HS-5 (cell line): Measurements from ENCODE around the gene TP53I11.

Experiments used
- DNase-seq: peaks from one replicate; pipeline ENCODE4 v3.0.0-alpha.2; 2012; ENCODE audit warnings: low read depth

Gene TP53I11, protein sequence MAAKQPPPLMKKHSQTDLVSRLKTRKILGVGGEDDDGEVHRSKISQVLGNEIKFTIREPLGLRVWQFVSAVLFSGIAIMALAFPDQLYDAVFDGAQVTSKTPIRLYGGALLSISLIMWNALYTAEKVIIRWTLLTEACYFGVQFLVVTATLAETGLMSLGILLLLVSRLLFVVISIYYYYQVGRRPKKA

DNA sequence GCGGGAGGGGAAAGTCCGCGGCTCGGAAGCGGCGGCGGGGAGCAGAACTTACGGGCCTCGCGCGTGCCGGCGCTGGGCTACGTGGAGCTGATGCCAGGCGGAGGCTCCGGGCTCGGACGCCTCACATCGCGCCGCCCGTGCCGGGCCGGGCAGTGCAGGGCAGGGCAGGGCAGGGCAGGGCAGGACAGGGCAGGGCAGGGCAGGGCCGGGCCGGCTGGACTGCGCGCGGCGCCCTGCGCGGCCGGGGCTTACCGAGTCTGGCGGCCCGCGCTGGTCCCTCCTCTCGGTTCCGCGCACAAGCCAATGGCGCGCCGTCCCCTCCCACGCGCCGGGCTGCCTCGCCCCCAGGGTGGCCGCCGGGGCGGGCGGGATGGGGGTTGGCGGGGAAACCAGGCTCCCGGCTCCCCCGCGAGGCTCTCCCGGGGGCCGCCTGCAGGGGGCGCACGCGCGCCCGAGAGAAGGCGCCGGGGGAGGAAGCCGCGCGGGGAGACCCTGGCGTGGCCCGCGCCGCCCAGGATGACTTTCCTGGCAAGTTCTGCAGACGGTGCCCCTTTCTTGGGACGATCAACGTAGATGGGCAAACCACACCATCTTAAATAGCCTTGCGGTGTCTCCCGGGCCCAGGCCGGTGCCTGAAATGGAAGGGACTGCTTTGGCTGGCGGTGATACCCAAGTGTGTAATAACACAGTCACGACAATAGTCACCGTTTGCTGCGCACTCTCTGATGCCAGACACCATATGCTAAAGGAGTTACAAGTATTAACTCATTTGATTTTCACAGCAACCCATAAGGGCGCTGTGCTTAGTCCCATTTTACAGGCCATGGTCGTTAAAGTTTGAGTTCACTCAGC lies at the start of gene TP53I11:
Gene TP53I11, minus strand, starts transcription at position 259 of the 852 bp plus-strand sequence. CDS start 12,548 bp downstream, outside the sequence.
- DNase-seq: no peak

DNA sequence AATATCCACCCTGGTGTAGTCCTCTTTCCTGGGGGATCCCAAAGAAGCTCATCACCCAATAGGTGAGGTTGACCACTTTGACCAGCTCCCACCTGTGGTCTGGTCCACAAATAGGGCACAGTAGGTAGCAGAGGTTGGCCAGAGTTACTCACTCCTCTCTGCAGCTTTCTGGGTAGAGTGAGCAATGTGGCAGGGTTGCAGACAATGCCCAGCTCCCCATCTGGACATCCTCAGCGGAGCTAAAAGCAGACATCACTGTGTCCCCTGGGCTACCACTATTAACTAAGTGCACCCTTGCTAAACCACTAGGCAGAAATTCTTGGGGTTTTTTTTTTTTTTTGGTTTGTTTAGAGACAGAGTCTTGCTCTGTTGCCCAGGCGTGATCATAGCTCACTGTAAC lies 48.4 kb upstream of the TP53I11 start:
- no peak for DNase-seq

DNA sequence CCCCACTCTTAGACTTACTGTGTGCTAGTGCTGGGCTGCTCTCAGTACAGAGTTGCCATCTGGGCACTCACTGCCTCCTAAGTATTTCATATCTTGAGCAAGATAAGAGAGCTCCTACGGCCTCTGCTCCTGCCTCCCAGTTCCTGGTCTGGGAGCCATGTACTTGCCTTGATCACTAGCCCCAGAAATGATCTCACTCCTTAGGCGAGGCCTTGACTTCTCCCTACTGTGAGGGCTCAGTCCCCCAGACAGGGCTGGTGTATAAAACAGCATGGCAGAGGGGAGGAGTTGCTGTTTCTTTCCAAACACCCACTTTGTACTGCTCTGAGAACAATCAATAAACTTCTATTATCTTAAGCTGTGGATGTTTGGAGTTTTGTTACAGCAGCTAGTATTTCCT lies 47.4 kb upstream of the TP53I11 start:
- DNase-seq: no peak

DNA sequence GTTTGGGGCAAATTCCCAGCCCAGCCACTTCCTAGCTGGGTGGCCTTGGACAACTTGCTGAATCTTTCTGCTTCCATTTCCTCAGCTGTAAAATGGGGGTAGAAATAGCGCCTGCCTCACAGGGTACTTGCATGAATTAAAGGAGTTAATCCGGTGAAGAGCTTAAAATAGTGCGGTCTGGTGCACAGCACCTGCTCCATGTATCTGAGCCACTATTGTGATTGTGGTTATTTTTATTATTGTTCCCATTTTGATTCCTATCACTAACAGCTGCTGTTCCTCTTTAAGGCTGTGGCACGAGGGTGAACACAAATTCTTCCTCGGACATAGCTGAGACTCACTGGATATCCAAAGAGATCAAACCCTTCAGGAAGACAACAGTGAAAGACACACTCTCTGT lies 46.9 kb upstream of the TP53I11 start:
- no peak for DNase-seq

DNA sequence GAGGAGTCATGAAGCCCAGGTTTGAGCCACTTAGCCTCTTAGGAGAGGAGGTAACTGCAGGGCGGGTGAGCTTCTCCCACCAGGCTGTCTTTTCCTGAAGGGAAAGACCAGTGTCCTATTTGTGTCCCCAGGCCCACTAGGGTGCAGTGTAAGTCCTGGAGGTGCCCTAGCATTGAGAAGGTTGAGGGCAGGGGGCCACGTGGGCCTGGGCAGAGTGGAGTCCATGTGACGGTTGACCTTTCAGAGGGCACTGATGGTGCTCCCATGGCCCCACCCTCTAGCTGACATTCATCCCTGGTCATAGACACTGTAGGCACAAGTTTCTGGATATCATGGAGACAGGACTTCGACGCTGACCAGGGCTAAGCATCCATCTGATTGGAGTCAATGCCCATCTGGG lies 44.1 kb upstream of the TP53I11 start:
- no peak for DNase-seq

DNA sequence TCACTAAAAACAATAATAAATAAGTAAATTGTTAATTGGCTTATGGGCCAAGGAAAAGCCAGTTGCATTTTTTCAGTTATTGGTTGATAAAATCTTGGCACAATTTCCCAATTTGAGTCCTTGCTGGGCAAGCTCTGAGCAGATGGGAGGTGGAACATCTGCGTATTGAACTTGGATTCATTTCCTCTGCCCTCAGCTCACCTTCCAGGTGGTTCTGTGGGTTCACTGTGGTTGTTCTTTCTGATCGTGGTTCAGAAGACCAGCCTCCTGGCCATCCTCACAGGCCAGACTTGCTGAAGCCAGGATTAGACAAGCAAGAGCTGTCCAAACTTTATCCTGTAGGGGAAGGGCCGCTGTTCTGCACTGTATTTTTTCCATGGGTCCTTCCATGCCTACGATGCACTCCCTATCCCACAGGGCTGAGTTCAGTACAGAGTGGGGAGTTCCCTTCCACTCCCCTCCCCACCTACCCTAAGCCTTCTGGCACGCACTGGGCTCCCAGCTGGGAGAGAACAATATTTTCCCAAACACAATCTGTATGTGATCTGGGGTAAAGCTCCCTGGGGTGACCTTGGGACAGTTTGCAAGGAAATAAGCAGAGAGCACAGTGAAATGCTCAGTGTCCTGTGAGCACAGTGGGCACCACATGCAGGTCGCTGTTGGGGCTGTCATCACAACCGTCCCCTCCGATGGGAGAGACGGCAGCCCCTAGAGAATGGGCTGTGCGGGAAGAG lies 43.5 kb upstream of the TP53I11 start:
- DNase-seq: no peak

DNA sequence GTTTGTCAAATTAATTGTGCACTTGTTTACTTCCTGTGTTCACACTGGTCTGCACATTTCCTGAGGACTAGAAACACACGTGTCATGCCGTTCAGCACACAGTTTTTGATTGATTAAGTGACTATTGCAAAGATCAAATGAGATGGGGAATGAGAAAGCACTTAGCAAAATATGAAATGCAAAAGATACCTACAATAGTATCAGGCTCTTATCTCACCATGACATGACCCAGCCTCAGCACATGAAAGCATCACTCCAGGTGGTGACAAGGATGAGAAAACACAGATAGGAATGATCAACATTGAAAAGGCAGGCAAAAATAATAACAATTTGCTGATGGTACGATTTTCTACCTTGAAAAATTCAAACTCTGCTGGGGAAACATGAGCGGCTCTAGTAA lies 42.1 kb upstream of the TP53I11 start:
- DNase-seq: no peak

DNA sequence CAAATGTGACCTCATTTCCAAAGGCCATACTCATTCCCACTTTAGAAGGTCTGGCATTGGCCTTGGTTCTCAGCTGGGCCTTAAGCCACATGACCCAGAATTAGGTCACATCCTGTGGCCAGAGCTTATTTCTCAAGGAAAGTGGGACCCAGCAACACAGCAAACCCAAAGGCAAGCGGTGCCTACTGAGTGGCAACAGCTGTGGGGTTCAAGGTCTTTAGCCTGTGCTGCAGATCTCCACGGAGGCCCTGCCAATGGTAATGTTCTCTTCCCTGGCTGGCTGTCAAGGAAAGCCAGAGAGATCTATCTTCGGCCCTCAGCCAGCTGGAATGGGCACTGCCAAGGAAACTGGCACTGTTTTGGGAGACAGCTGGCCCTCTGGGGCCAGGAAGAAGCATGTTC lies 41.5 kb upstream of the TP53I11 start:
- no peak for DNase-seq

DNA sequence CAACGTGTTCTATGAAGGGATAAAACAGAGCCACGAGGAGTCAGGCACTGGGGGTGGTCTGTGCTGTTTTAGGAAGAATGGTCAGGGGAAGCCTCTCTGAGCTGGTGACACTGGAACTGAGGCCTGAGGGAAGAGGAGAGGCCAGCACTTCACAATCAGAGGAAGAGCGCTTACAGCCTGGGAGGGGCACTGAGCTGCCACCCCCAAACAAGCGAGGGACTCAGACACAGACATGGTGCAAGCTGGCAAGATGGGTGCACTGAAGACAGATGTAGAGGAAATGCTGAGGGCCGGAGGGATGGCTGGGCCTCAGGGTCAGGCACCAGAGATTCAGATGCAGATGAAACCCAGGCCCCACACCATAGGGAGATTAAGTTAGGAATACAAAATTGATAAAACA lies 40.0 kb upstream of the TP53I11 start:
- DNase-seq: no peak

DNA sequence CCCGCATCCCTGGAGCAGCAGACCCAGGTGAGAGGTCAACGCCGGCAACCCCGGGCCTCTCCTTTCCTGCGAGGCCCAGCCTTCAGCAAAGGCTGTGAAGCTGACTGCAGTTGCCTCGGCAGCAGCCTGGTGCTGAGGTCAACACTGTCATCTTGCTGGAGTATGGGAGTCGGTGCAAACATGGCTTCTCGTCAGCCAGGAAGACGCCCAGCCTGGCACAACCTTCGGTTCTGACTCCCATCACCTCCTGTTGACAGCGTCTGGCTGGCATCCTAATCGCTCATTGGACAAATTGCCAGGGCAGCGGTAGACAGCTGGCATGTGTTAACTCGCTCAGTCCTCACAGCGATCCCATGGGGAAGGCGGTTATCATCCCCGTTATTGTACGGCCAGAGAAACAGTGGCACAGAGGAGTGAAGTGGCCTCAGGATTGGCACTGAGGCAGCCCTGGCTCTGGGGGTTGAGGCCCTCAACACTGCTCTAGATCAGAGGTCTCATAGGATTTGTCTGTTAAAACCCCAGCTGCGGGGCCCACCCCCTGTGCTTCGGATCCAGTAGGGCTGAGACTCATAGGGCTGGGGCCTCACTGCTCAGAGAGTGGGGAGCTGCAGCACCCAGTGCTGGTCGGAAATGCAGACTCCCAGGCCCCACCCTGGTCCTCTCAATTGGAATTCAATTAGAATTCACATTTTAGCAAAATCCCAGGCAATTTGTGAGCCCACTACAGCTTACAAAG lies 39.3 kb upstream of the TP53I11 start:
- DNase-seq: no peak

DNA sequence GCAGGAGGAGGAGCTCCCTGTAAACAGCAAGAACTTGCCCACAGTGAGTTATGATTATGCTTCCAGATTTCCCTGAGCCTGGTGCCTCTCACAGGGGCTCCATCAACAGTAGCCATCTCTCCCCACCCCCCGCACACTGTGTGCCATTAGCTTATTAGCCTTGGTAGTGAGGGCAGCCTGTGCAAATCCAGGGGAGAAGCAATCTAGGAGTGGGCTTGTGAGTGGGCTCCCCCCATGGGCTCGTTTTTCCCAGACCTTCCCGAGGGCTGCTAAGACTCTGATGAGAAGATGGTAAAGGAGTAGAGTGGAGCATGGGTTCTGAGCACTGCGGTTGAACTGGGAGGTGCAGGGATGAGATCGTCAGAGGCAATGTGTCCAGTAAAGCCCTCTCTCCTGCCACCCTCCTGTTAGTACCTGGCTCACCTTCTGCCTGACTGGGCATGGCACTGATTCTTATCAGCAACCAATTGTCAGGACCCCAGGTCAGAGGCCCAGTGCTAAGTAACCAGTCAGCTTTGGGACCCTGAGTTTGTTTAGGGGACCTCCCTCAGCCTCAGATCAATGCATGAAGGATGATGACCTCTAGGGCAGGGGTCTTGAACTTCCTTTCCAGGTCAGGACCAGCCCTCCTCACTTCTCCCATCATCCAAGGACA lies 38.4 kb upstream of the TP53I11 start:
- no peak for DNase-seq

DNA sequence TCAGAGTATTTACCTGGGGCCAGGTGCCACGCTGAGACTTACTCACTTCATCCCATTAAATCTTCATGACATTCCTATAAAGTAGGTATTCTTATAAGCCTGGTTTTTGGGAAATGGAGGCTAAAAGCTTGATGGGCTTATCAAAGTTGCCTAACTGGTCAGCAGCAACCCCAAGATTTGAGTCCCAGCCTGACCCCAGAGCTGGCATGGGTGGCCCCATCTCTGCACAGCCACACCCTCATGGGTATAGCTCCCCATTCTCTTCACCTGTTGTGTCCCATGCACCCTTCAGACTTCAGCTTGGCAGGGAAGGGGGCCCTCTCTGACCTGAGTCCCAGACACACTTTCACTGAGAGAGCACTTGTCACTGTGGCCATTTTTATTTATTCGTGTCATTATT lies 37.4 kb upstream of the TP53I11 start:
- no peak for DNase-seq

DNA sequence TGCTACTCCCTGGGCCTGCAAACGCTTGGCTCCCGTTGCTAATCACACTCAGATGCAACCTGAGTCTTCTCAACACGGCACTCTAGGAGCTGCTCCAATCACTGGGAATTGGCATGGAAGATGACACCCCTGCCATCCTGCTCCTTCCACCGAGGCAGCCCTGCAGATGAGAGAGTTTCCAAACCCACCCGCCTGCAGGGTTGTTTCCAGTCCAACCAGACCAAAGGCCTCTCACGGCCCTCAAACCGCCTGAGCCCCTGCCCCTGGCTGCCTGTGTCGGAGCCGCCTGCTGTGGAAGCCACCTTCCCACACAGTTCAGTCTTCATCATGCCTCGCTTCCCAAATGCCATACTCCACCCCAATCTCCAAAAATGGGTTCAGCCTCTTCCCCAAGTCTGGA lies 36.8 kb upstream of the TP53I11 start:
- DNase-seq: no peak

DNA sequence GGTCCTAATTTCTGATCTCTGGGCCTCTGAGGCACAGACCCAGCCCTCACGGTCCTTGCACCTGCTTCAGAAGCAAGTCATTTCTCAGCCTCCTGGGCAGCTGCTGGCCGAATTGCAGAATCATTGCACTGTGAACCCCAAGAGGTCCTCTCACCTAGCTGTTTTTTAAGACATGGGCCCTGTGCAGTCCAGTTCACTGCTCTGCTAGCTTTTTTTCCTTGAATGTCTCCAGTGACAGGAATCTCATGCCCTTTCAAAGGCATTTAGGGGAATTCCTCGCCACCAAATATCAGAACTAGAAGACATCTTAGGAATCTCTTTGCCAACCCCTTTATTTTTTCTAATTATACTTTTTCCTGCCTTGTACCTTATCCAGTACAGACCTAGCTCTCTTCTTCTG lies 35.6 kb upstream of the TP53I11 start:
- no peak for DNase-seq

DNA sequence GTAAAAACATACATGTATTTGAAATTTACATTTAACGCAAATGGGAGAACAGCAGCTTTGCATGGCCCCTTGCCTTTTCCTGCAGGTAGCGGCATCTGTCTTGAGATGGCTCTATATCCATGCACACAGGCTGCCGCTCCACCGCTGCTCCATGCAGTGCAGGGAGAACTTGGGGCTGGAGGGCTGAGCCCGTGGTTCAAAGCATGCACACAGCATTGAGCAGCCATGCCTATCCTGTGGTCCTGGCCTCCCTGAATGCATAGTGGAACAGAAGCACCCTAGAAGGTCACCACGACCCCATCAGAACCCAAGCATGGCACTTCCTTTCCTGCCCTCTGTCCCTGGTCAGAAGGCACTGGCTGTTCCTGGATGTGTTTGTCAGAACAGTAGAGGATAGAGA lies 35.0 kb upstream of the TP53I11 start:
- no peak for DNase-seq

DNA sequence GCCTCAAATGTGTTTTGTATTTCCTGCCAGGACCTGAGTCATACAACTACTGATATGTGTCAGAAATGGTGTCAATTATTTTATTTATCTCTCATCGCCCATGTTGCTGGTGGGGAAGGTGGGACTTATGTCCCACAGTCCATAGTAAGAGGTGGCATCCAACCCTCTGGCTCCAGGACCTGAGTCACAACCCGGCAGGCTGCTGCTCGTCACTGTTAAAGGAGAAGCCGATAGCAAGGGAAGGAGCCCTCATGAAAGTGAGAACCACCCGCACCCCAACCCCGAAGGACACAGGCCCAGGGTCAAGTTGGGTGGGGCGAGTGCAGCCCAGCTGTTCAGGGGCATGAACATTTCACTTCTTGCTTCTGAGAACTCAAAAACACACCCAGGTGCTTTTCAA lies 33.1 kb upstream of the TP53I11 start:
- no peak for DNase-seq

DNA sequence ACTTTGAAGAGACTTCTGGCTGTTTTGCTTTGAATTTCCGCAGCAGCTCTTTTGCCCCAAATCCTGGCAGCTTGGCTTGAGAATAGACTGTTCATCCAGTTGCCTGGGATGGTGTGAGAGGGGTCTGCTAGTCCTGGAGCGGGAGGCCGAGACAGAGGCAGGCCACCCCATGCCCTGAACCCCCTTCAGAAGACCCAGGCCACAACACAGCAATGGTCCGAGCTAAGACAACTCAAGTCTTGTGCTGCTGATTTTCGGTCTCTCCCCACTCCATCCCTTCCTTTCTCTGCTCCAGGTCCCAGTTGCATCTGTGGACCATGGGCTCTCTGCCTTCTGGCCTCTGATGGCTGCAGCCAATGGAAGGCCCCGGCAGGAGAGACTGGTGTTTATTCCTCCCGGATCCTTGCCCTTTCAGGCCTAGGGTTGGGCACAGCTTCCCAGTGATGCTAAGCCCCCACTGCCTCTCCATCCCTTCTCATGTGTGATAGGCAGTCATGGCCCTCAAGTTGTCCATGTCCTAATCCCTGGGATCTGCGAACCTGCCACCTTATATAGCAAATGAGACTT lies 31.9 kb upstream of the TP53I11 start:
- no peak for DNase-seq

DNA sequence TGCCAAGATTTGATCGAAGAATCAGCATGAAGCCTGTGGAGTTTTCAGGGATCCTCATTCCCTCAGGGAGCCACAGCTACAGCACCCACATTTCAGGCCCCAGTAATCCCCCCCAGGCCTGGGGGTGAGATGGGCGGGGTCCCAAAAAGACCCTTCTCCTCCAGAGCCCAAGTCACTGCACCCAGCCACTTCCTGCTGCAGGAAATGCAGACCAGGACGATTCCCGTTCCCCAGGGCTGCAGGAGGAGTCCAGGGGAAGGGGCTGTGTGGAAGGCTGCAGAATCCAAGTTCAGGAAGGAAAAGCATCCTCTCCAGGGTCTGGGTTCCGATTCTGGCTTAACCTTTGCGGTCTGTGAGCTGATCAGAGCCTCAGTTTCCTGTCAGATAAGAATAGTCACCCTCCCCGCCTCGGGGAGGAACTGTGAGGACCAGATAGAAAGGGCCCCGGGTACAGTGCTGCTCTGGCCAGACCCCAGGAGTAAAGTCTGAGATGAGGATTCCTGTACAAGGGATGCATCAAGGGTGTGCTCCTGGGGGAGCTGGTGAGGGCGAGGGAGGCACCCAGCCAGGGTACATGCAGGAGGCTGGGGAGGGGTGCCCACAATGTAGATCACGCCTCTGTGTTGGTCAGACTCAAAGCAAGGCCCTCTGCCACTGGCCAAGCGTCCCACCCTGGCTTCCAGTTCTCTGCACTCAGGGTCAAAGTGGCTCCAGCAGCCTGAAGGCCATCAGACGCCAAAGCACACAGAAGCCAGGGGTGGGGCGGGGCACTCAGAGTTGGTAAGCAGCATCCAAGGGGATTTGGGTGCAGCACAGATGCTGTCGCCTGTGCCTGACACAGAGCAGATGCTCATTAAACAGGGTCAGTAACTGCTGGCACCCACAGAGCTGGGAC lies 30.1 kb upstream of the TP53I11 start:
- no peak for DNase-seq

DNA sequence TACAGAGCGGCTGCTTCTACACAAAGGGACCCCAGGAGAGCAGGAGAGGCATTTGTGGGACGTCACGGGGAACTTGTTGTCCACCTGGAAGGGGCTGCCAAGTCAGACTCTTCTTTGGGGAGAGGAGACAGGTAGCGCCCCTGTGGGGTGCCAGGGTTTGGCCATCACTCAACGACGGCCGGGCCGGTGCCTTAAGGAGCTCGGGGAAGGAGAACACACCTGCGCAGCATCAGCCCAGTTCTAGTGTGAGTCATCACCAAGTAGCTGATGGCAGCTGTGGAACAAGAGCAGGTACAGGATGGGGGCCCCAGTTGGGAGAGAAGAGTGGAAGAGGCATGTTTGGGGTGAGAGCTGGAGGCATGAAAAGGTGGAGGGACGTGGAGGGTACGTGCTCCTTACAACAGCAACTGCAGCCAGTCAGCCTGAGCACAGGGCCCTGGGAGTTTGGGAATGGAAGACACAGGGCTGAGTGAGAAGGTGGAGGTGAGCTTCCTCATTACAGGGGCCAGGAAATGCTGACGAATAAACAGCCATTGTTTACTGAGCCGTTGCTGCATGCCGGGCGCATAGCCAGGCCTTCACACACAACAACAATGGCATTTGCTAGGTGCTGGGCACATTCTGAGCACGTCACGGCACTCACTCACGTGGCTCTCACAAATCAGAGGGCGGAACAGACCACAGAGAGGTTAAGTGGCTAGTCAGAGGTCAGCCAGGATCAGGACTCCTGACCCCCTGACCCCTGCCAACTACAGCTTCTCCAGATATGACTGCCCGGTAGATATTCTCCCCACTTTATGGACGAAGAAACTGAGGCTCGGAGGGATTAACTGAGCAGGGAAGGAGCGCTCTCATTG lies 29.1 kb upstream of the TP53I11 start:
- DNase-seq: no peak

DNA sequence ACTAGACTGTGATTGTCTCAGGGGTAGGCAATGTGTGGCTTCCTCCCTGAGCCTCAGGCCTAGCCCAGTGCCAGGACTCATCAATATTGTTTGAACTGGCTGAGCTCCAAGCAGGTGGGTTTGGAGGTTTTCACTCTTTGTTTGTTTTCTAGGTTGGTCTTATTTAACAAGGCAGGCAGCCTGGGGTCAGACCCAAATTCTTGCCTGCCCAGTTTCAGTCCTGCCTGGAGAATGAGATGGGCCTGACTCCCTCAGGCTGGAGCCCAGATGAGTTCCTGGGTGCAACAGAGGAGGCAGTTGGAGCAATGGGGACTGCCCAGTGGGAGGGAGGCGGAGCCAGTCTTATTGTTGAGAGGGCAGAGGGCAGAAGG lies 28.3 kb upstream of the TP53I11 start:
- no peak for DNase-seq
